Neuronal stem cell (in vitro differentiated cells): ENCODE data around the gene PYM1.

ENCODE experiments used
- DNase-seq: peaks from one replicate; pipeline ENCODE4 v3.0.0-alpha.2; 2013; ENCODE audit warnings: low spot score
- H2AFZ ChIP-seq: one replicate; pipeline ENCODE4 v1.6.1; 2013; ENCODE audit warnings: mild to moderate bottlenecking, low read length, inconsistent platforms
- H2AK5ac ChIP-seq: 2 replicates; pipeline ENCODE4 v1.6.1; 2013; ENCODE audit warnings: low read depth, mild to moderate bottlenecking, inconsistent platforms, low read length, moderate library complexity, mixed read lengths
- H2BK120ac ChIP-seq: 2 replicates; pipeline ENCODE4 v1.6.1; 2013; ENCODE audit warnings: low read depth, mild to moderate bottlenecking, inconsistent platforms, low read length, moderate library complexity, mixed read lengths
- H2BK12ac ChIP-seq: one replicate; pipeline ENCODE4 v1.6.1; 2013; ENCODE audit warnings: low read length, inconsistent platforms
- H2BK15ac ChIP-seq: 2 replicates; pipeline ENCODE4 v1.6.1; 2013; ENCODE audit warnings: mild to moderate bottlenecking, low read length, inconsistent platforms, mixed read lengths
- H2BK5ac ChIP-seq: one replicate; pipeline ENCODE4 v1.6.1; 2013; ENCODE audit warnings: inconsistent platforms, mild to moderate bottlenecking, low read length, moderate library complexity
- H3K14ac ChIP-seq: one replicate; pipeline ENCODE4 v1.6.1; 2013; ENCODE audit warnings: low read length, inconsistent platforms
- H3K18ac ChIP-seq: 2 replicates; pipeline ENCODE4 v1.6.1; 2013; ENCODE audit warnings: low read length, inconsistent platforms
- H3K23ac ChIP-seq: 2 replicates; pipeline ENCODE4 v1.6.1; 2013; ENCODE audit warnings: low read depth, mild to moderate bottlenecking, mixed read lengths, low read length, inconsistent platforms; ENCODE audit not compliant: poor library complexity
- H3K27ac ChIP-seq: replicated peaks from 3 replicates; pipeline ENCODE4 v1.5.1; 2013; ENCODE audit warnings: low read length, inconsistent platforms
- H3K27me3 ChIP-seq, 3 experiments: 2 replicates each; pipeline ENCODE4 v1.6.1; 2013; ENCODE audit warnings: low read length in 3 of 3, mild to moderate bottlenecking in 2 of 3, inconsistent platforms in 1 of 3, low read depth in 1 of 3, mixed read lengths in 1 of 3, moderate library complexity in 1 of 3; ENCODE audit not compliant: control insufficient read depth in 3 of 3, insufficient read depth in 3 of 3
- H3K36me3 ChIP-seq, 2 donors: replicated peaks in 1 of 2; 2 replicates each; pipeline ENCODE4 v1.6.1; 2013; ENCODE audit warnings: low read length in 2 of 2; ENCODE audit not compliant: control insufficient read depth in 2 of 2, insufficient read depth in 2 of 2
- H3K4ac ChIP-seq: 2 replicates; pipeline ENCODE4 v1.6.1; 2013; ENCODE audit warnings: inconsistent platforms, mild to moderate bottlenecking, low read length, moderate library complexity
- H3K4me1 ChIP-seq, 2 donors: 1 replicate in 1 of 2; 2 replicates in 1 of 2; pipeline ENCODE4 v1.6.1; 2013; ENCODE audit warnings: low read length in 2 of 2, low read depth in 1 of 2; ENCODE audit not compliant: control insufficient read depth in 2 of 2, insufficient read depth in 1 of 2
- H3K4me2 ChIP-seq: one replicate; pipeline ENCODE4 v1.6.1; 2013; ENCODE audit warnings: mild to moderate bottlenecking, low read length, inconsistent platforms; ENCODE audit not compliant: insufficient read depth, poor library complexity, severe bottlenecking
- H3K4me3 ChIP-seq, 2 donors: 2 replicates each; pipeline ENCODE4 v1.5.1; 2013; ENCODE audit warnings: low read length in 2 of 2, mild to moderate bottlenecking in 2 of 2, inconsistent platforms in 1 of 2, moderate library complexity in 1 of 2
- H3K79me1 ChIP-seq: one replicate; pipeline ENCODE4 v1.6.1; 2013; ENCODE audit warnings: low read depth, mild to moderate bottlenecking, inconsistent platforms, low read length, moderate library complexity
- H3K9ac ChIP-seq: one replicate; pipeline ENCODE4 v1.6.1; 2013; ENCODE audit warnings: mild to moderate bottlenecking, low read depth, low read length, inconsistent platforms; ENCODE audit not compliant: poor library complexity
- H3K9me3 ChIP-seq, 2 donors: replicated peaks in 1 of 2; 2 replicates each; pipeline versions ENCODE3 to v1.6.1; 2013; ENCODE audit warnings: low read length in 2 of 2, mild to moderate bottlenecking in 2 of 2, inconsistent platforms in 1 of 2, low read depth in 1 of 2, mixed read lengths in 1 of 2, moderate library complexity in 1 of 2; ENCODE audit not compliant: control insufficient read depth in 2 of 2, insufficient read depth in 1 of 2
- H4K8ac ChIP-seq: one replicate; pipeline ENCODE4 v1.6.1; 2013; ENCODE audit warnings: low read depth, mild to moderate bottlenecking, inconsistent platforms, low read length, moderate library complexity
- H4K91ac ChIP-seq: one replicate; pipeline ENCODE4 v1.6.1; 2013; ENCODE audit warnings: low read length, low read depth, mild to moderate bottlenecking, inconsistent platforms; ENCODE audit not compliant: poor library complexity
- WGBS, 2 donors: extraction: QIAGEN DNeasy Blood & Tissue Kit; methylation state at CpG; one replicate each; pipeline ENCODE4 v1.1.7; 2013; ENCODE audit warnings: missing lambda C conversion rate in 2 of 2, mixed read lengths in 1 of 2; ENCODE audit not compliant: insufficient read length in 2 of 2, insufficient replicate concordance in 1 of 2; ENCODE audit errors: extremely low coverage in 2 of 2; 5-methylcytosine and 5-hydroxymethylcytosine counted together

PYM1 gene

DNA sequence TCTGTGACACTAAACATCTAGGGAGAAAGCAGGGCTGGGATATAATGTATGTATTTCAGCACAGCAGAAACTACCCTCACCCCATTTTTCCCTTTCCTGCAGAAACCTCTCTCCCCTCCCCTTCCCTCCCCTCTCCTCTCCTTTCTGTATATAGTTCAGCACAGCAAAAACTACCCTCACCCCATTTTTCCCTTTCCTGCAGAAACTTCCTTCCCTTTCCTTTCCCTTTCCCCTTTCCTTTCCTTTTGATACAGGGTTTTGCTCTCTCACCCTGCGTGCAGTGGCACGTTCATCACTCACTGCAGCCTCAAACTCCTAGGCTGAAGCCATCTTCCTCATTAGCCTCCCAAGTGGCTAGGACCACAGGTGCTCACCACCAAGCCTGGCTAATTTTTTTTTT, 36.1 kb upstream of the PYM1 start:
- peaks cover 8 to 15% of the 10 kb centered on the region in 2 donors for H3K4me1 ChIP-seq
- DNase-seq = no peak
- no peak overlapping the region for H2BK120ac ChIP-seq
- no peaks in the 10 kb centered on the region for H3K27me3 ChIP-seq
- no peaks in the 10 kb centered on the region for H3K9me3 ChIP-seq
- H2BK5ac ChIP-seq = no peak overlapping the region
- no peak overlapping the region for H3K4me2 ChIP-seq
- H3K9ac ChIP-seq = no peak overlapping the region
- no peak overlapping the region for H4K91ac ChIP-seq
- H3K79me1 ChIP-seq = peaks cover 1% of the 10 kb centered on the region
- no peak overlapping the region for H3K27ac ChIP-seq
- no peak overlapping the region for H4K8ac ChIP-seq
- no peak overlapping the region for H2AK5ac ChIP-seq
- H2BK12ac ChIP-seq = no peak overlapping the region
- H3K23ac ChIP-seq = no peak overlapping the region
- no peak overlapping the region for H3K18ac ChIP-seq
- no peak overlapping the region for H3K14ac ChIP-seq
- H3K4ac ChIP-seq = no peak overlapping the region
- no peak overlapping the region for H2AFZ ChIP-seq
- WGBS, 2 donors = no CpG with 5 or more reads among the region's 2 CpGs
- peak overlapping the region in 1 of 2 donors; percentile 5 for H3K4me3 ChIP-seq
- H3K36me3 ChIP-seq = peaks cover 5 to 13% of the 10 kb centered on the region in 2 donors
- no peak overlapping the region for H2BK15ac ChIP-seq

DNA sequence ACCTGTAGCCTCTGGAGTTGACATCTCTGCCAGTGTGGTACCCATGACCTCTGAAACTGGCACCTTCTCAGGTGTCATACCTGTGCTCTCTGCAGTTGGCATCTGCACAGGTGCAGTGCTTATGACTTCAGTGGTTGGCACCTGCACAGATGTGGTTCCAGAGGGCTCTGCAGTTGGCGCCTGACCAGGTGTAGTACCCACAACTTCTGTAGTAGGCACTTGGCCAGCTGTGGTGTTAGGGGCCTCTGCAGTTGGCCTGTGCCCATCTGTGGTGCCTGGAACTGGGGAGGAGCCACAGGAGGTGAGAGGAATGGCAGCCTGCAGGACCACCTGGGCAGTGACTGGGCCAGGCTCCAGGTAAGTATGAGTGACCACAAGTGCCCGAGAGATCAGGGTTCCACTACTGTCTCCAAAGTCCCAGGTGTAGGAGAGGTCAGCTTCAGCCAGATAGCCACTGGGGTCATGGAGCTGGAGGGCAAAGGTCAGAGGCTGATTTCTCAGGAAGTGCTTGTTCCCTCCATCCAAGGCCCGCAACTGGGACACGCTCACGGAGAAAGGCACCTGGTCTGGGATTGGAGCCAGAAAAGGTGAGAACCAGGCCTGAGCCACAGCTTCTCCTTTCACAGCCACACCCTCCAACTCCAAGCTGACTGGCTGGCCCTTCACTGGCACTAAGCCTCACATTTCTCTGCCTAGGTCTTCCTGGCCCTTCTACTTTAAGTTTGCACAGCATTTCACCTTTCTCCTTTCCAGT, 29.6 kb upstream of the PYM1 start:
- Histone ChIP-seq H3K9ac (no peak overlapping the region), H2AK5ac (no peak overlapping the region), H4K91ac (no peak overlapping the region), H3K4ac (no peak overlapping the region), H2BK15ac (no peak overlapping the region), H2BK12ac (no peak overlapping the region), H2BK120ac (peak overlapping the region; percentile 52), H3K27me3 (no peaks in the 10 kb centered on the region), H4K8ac (no peak overlapping the region), H3K4me3 (peak overlapping the region in 1 of 2 donors; percentile 19), H3K4me2 (no peak overlapping the region), H3K4me1 (no peaks in the 10 kb centered on the region), H3K79me1 (no peaks in the 10 kb centered on the region), H3K27ac (no peak overlapping the region), H2AFZ (no peak overlapping the region), H3K14ac (no peak overlapping the region), H3K18ac (no peak overlapping the region), H2BK5ac (no peak overlapping the region), H3K9me3 (no peaks in the 10 kb centered on the region), H3K36me3 (peaks cover 33 to 56% of the 10 kb centered on the region in 2 donors), H3K23ac (no peak overlapping the region)
- no peak for DNase-seq
- WGBS, 2 donors = no CpG with 5 or more reads among the region's 5 CpGs

DNA sequence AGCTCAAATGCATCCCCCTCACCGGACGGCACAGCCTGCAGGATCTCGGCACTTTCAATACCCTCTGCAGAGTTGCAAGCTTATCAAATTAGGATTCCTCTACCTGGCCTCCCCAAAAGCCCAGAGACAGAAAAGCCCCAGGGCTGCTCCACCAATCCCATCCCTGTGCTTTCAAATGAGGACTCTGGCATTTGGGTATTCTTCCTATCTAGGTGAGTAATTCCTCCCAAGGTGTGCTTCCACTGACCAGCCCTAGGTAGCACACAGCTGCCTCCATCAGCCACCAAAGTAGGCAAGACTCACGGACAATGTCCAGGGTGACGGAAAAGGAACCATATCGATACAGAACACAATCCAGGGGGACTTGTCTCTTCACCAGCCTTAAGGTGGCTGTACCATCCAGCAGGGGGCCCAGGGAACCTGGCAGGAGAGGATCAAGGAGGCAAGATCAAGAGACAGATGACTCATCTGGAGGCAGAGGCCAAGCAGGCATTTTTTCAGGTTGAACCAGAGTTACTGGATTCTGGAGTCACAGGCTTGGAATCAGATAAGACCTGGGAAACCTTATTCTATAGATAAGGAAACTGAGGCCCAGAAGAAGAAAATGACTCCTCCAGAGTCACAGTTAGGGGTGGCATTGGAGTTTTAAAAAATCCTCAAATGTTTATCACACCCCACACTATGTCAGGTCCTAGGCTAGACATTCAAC, 28.3 kb upstream of the PYM1 start:
- Histone ChIP-seq H2BK5ac (no peak overlapping the region), H3K4ac (no peak overlapping the region), H4K91ac (no peak overlapping the region), H3K27ac (no peak overlapping the region), H3K27me3 (no peaks in the 10 kb centered on the region), H2BK15ac (no peak overlapping the region), H2BK120ac (no peak overlapping the region), H3K9me3 (no peaks in the 10 kb centered on the region), H3K23ac (no peak overlapping the region), H3K4me2 (no peak overlapping the region), H2BK12ac (no peak overlapping the region), H3K14ac (no peak overlapping the region), H3K36me3 (peaks cover 38 to 59% of the 10 kb centered on the region in 2 donors), H3K79me1 (no peaks in the 10 kb centered on the region), H3K9ac (no peak overlapping the region), H4K8ac (no peak overlapping the region), H2AFZ (no peak overlapping the region), H3K18ac (no peak overlapping the region), H3K4me3 (peak overlapping the region in 1 of 2 donors; percentile 3), H3K4me1 (peaks cover 0 to 5% of the 10 kb centered on the region in 2 donors), H2AK5ac (no peak overlapping the region)
- no peak for DNase-seq
- no CpG with 5 or more reads among the region's 6 CpGs for WGBS, 2 donors

DNA sequence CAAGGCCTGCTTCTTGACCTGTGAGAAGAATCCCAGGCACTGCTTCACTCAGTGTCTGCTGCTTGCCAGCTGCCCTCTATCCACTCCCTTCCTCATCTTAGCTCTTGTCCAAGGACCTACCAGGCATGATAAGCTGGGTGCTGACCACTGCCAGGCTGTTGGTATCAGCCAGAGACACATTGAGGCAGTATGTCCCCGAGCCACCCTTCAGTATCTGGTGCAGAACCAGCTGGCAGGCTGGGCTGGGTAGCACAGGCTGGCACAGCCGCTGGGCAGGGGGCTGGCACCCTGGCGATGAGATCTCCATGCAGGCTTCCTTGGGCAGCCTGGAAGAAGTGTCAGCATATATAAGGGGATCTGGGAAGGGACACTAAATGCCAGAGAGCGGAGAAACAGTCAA, 27.6 kb upstream of the PYM1 start:
- no peak overlapping the region for H3K23ac ChIP-seq
- H3K4ac ChIP-seq = no peak overlapping the region
- no peak overlapping the region for H2AFZ ChIP-seq
- no peak overlapping the region for H3K14ac ChIP-seq
- no peak overlapping the region for H4K8ac ChIP-seq
- H3K27ac ChIP-seq = no peak overlapping the region
- H2BK120ac ChIP-seq = no peak overlapping the region
- H3K27me3 ChIP-seq = no peaks in the 10 kb centered on the region
- H3K9ac ChIP-seq = peak overlapping the region; percentile 51
- no peak overlapping the region for H2BK5ac ChIP-seq
- H4K91ac ChIP-seq = no peak overlapping the region
- H2AK5ac ChIP-seq = no peak overlapping the region
- no peak for DNase-seq
- peaks cover 38 to 61% of the 10 kb centered on the region in 2 donors for H3K36me3 ChIP-seq
- H3K4me1 ChIP-seq = peaks cover 0 to 5% of the 10 kb centered on the region in 2 donors
- no peak overlapping the region for H2BK15ac ChIP-seq
- H3K4me2 ChIP-seq = no peak overlapping the region
- no CpG with 5 or more reads among the region's 4 CpGs for WGBS, 2 donors
- H3K18ac ChIP-seq = no peak overlapping the region
- no peak overlapping the region for H3K4me3 ChIP-seq
- no peaks in the 10 kb centered on the region for H3K9me3 ChIP-seq
- H3K79me1 ChIP-seq = no peaks in the 10 kb centered on the region
- no peak overlapping the region for H2BK12ac ChIP-seq
